ENCODE measurements around the gene UAP1.

UAP1 gene

GRCh38 chr1:162617513-162617912 is 56.0 kb downstream of the UAP1 start:
- no peak for DNase-seq
- TF ChIP-seq POLR2A (IDR thresholded peaks at IDR 0.05; ENCODE audit: low read length) (no peak), GATA1 (IDR thresholded peaks at IDR 0.05; ENCODE audit: low read depth, low read length) (no peak)

- TF ChIP-seq GATA1 (IDR thresholded peaks at IDR 0.05; ENCODE audit: low read depth, low read length) (no peak), POLR2A (IDR thresholded peaks at IDR 0.05; ENCODE audit: low read length) (no peak)
- no peak for DNase-seq
Measured at GRCh38 chr1:162619076-162619475, 57.6 kb downstream of the UAP1 start.

- peak in 1 of 2 experiments; percentile 30 for DNase-seq
- TF ChIP-seq GATA1 (IDR thresholded peaks at IDR 0.05; ENCODE audit: low read depth, low read length), result no peak
- no peak for TF ChIP-seq POLR2A (IDR thresholded peaks at IDR 0.05; ENCODE audit: low read length)
Measured at GRCh38 chr1:162621256-162621655, 59.7 kb downstream of the UAP1 start.

- TF ChIP-seq POLR2A (IDR thresholded peaks at IDR 0.05; ENCODE audit: low read length) (no peak), GATA1 (IDR thresholded peaks at IDR 0.05; ENCODE audit: low read depth, low read length) (no peak)
- no peak for DNase-seq
Measured at GRCh38 chr1:162625679-162626078, 64.2 kb downstream of the UAP1 start.

GRCh38 chr1:162626094-162626493 is 64.6 kb downstream of the UAP1 start:
- no peak for DNase-seq
- TF ChIP-seq POLR2A (IDR thresholded peaks at IDR 0.05; ENCODE audit: low read length), result no peak
- no peak for TF ChIP-seq GATA1 (IDR thresholded peaks at IDR 0.05; ENCODE audit: low read depth, low read length)

GRCh38 chr1:162626761-162627160 is 65.2 kb downstream of the UAP1 start:
- no peak for TF ChIP-seq GATA1 (IDR thresholded peaks at IDR 0.05; ENCODE audit: low read depth, low read length)
- TF ChIP-seq POLR2A (IDR thresholded peaks at IDR 0.05; ENCODE audit: low read length), result no peak
- DNase-seq, result no peak

- TF ChIP-seq GATA1 (IDR thresholded peaks at IDR 0.05; ENCODE audit: low read depth, low read length) (no peak), POLR2A (IDR thresholded peaks at IDR 0.05; ENCODE audit: low read length) (no peak)
- peak; percentile 58 to 63 for DNase-seq
Measured at GRCh38 chr1:162627662-162628296, 66.3 kb downstream of the UAP1 start.

- TF ChIP-seq GATA1 (IDR thresholded peaks at IDR 0.05; ENCODE audit: low read depth, low read length), result no peak
- no peak for TF ChIP-seq POLR2A (IDR thresholded peaks at IDR 0.05; ENCODE audit: low read length)
Measured at GRCh38 chr1:162629077-162629627, 67.6 kb downstream of the UAP1 start.

GRCh38 chr1:162629651-162630050 is 68.1 kb downstream of the UAP1 start:
- TF ChIP-seq GATA1 (IDR thresholded peaks at IDR 0.05; ENCODE audit: low read depth, low read length), result no peak
- TF ChIP-seq POLR2A (IDR thresholded peaks at IDR 0.05; ENCODE audit: low read length), result no peak
- DNase-seq, result no peak

More at GRCh38 chr1:162629077-162629627, 67.6 kb downstream of the UAP1 start:
- DNase-seq, result no peak

- peak; percentile 29 to 43 for DNase-seq
- no peak for TF ChIP-seq POLR2A (IDR thresholded peaks at IDR 0.05; ENCODE audit: low read length)
- no peak for TF ChIP-seq GATA1 (IDR thresholded peaks at IDR 0.05; ENCODE audit: low read depth, low read length)
Measured at GRCh38 chr1:162631546-162632191, 70.1 kb downstream of the UAP1 start.

GRCh38 chr1:162632217-162632666 is 70.7 kb downstream of the UAP1 start, which contains the start of gene DDR2:
DDR2 (plus strand) TSS chr1:162632464; CDS start chr1:162719064, 86,600 bp downstream.
- TF ChIP-seq POLR2A (IDR thresholded peaks at IDR 0.05; ENCODE audit: low read length) (no peak), GATA1 (IDR thresholded peaks at IDR 0.05; ENCODE audit: low read depth, low read length) (no peak)
- DNase-seq, result no peak

- DNase-seq, result no peak
- no peak for TF ChIP-seq POLR2A (IDR thresholded peaks at IDR 0.05; ENCODE audit: low read length)
- TF ChIP-seq GATA1 (IDR thresholded peaks at IDR 0.05; ENCODE audit: low read depth, low read length), result no peak
Measured at GRCh38 chr1:162632698-162633080, 71.2 kb downstream of the UAP1 start.

- no peak for TF ChIP-seq GATA1 (IDR thresholded peaks at IDR 0.05; ENCODE audit: low read depth, low read length)
- TF ChIP-seq POLR2A (IDR thresholded peaks at IDR 0.05; ENCODE audit: low read length), result no peak
- DNase-seq, result no peak
Measured at GRCh38 chr1:162633081-162633762, 71.7 kb downstream of the UAP1 start.

GRCh38 chr1:162635418-162635817 is 73.9 kb downstream of the UAP1 start:
- no peak for DNase-seq
- TF ChIP-seq GATA1 (IDR thresholded peaks at IDR 0.05; ENCODE audit: low read depth, low read length) (no peak), POLR2A (IDR thresholded peaks at IDR 0.05; ENCODE audit: low read length) (no peak)
